HL-60/S4 treated with phorbol 12-myristate 13-acetate at 8.2 ng/mL for 4 days and 3 days (cell line): ENCODE data around the gene STK17A.
"Not testable (repeated sequence)": the region's sequence is repeated elsewhere in the genome, so short reads cannot be mapped to it uniquely, and the experiment has no call there.

ENCODE experiments used
- in situ Hi-C: fragments of 300-500 bp; cut with MboI; formaldehyde crosslinking; loops from 2 replicates; pipeline ENCODE4 v1.15.0; 2022; ENCODE audit warnings: low sequenced_read_pairs

Gene STK17A

DNA sequence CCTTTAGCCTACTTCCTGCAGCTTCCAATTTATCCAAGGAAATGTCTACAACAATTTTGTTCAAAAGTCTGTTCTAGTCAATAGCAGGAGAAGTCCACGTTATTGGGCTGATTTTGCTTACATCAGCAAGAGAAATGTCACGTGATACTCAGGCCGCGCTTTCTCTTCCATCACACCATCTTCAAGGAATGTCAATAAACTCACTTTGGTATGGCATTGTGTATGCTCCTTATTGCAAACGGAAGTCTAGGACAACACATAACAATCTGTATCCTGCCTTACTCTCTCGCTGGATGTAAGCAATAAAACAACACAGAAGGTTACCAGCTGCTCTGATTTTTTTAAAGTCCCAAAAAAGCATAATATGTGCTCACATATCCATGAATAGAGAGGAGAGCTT is 17.1 kb upstream of the STK17A start:
- in situ Hi-C loops, result no loop called here

DNA sequence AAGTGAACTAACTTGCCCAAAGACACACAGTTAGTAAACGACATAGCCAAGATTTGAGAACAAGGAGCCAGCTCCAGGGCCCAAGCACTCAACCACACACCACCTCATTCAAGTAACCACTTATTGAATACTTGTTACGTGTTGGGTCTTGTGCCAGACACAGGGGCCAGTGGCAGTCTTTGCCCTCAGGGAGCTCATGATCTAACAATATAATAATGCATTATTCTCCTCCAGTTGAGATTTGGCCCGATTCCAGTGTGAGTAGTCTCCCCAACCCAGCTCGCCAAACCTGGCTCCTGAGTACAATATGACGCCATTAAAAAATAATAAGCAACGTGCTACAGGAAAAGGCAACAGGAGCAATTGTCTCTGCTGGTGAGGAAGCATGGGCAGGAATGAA is 14.4 kb upstream of the STK17A start:
- in situ Hi-C loops, result no loop called here

DNA sequence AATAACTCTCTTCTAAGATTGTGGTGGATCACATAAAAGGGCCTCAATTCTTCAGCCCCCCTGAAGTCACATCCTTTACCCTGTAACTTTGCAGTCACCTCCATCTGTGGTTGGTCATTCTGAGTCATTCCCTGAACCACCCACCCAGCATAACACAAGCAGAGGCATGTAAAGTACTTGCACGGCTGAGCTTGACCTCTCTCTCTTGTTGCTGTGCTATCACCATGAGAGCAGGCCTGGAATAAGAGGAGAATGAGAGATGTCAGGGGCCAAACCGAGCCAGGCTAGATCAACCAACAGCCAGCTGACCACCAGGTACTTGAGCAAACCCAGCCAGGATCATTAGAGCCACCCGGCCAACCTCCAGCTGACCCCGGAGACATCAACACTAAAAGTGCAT is 13.5 kb upstream of the STK17A start:
- in situ Hi-C loops, result no loop called here

DNA sequence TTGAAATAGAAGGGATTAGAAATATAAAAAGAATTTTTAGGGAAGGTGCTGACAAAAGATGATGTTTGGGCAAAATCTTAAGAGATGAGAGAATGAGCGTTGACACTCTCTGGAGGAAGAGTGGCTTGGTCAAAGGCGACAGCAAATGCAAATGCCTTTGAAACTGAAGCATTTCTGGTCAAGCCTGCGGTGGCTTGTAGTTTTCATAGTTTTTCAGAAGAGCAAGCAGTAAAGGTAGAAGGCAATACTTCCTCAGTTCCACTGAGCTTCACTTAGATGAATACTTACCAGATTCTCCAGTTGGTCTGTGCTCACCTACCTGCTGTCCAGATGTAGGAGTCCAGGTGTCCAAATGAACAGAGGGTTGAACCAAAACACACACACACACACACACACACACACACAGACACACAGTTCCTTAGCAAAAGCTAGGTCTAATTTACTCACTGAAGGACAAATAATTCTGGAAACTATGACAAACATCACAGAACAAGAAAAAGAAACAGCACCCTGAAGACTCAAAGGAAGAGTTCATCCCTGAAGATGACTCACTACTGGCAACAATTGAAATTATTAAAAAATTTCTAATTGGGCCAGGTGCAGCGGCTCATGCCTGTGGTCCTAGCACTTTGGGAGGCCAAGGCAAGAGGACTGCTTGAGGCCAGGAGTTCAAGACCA is 12.1 kb upstream of the STK17A start:
- in situ Hi-C loops, result no loop called here

DNA sequence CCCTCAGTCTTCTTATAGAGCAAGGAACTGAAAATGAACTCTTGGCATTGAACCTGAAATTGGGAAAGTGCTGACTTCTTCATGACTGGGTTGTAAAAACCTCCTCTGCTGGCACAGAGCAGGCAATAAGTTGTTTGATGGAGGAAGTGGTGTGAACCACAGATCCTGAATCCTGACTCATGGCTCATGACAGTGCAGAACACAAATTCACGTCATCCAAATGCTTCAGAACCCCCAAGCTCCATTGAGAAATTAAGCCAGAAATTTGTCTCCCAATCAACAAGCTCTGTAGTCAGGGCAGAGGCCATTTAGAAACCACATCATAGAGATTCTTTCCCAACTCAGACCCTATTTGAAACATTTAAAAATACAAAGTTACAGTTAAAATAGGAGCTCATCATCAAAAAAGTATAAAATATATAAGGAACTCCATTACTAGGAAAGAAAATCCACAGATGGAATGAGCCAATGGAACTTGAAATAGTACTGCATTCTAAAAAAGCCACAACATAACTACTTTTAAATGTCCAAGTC is 10.3 kb upstream of the STK17A start:
- in situ Hi-C loops, result no loop called here

DNA sequence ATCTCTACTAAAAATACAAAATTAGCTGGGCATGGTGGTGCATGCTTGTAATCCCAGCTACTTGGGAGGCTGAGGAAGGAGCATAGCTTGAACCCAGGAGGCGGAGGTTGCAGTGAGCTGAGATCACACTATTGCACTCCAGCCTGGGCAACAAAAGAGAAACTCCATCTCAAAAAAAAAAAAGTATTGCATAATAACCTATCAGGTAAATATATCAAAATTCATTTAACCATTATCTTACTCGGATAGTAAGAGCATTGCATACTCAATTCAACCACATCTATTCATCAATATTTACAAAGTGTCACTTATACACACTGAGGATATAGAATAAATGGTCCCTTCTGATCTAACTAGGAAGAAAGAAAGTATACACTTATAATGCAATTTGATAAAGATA is 9.1 kb upstream of the STK17A start:
- in situ Hi-C loops, result not testable (repeated sequence)

DNA sequence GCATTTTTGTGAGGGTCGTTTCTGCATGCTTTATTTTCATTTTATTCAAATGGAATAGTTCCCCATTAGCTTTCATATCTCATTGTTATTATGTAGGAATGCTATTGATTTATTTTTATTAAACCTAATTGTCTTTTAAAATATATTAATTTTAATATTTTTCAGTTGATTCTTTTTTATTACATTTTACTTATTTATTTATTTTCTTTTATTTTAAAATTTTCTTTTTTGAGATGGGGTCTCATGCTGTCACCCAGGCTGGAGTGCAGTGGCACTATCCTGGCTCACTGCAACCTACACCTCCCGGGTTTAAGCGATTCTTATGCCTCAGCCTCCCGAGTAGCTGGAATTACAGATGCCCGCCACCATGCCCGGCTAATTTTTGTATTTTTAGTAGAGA is 7.4 kb upstream of the STK17A start:
- in situ Hi-C loops, result loop anchor here (25.0 kb wide), 1 partner anchor 137 kb away; no protein-coding TSS in a partner anchor

DNA sequence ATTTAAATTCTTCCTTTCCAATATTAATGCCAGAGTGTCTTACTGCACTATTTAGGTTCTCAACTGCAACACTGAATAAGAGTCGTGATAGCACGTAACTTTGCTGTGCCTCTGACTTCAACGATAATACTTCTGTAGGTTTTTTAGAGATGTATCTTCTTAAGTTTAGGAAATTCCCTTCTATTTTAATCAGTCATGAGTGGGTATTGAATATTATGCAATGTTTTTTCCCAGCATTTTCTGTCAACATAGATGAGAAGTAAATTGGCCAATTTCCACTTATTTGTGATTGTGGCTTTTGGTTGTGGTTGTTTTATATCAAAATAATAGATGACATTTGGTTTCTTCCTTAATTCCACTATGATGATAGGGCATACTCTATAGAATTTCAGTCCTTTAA is 6.7 kb upstream of the STK17A start:
- in situ Hi-C loops, result loop anchor here (25.0 kb wide), 1 partner anchor 136 kb away; no protein-coding TSS in a partner anchor

DNA sequence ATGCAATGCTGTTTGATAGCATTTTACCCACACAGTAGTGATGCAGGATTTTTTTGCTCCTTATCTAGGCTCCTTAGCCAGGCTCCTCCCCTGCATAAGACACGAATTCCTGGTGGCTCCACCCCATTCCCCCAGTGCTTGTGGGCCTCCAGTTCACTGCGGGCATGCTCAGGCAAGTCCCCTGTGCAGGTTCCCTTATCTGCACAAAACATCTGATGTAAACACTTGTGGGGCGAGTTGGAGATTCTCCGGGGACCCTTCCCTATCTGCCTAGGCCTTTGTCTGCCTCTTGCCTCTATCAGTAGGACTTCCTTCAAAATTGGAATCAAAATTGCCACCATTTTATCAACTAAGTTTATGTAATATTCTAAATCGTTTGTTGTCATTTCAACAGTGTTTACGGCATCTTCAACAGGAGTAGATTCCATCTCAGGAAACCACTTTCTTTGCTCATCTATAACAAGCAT is 5.4 kb upstream of the STK17A start:
- in situ Hi-C loops, result loop anchor here (25.0 kb wide), 1 partner anchor 135 kb away; no protein-coding TSS in a partner anchor

DNA sequence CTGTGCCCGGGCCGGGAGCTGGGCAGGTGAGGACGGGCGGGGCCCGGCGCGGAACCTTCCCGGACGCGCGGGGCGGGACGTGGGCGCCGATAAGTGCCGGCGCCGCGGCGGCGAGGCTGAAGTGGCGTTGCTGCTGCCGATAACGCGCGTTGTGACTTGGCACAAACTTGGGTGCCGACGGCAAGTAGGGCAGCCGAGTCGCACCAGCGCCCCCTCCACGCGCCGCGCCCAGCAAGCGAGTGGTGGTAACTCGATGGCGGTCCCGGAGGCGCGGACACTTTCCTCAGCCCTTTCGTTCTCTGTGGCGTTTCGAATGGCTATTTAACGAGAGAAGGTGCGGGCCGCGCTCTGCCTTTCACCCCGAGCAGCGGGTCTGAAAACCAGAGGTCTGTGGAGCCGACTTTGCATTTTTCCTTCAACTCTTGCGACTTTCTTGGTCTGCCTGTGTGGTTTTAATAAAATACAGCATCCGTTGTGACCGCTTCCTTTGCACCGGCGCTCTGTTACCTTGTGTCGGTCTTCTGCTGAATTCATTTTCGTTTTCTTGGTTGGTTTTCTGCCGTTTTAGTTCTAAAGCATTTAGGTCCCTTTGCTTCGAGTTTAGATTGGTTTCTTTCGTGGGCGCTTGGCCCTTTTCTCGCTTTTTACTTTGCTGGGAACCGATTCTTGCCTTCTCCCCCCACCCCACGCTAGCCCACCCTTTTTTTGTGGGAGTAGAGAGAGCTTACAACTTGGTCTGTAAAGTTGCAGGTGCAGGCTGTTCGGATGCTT is 701 bp downstream of the STK17A start:
- in situ Hi-C loops, result loop anchor here (25.0 kb wide), 1 partner anchor 129 kb away; no protein-coding TSS in a partner anchor

DNA sequence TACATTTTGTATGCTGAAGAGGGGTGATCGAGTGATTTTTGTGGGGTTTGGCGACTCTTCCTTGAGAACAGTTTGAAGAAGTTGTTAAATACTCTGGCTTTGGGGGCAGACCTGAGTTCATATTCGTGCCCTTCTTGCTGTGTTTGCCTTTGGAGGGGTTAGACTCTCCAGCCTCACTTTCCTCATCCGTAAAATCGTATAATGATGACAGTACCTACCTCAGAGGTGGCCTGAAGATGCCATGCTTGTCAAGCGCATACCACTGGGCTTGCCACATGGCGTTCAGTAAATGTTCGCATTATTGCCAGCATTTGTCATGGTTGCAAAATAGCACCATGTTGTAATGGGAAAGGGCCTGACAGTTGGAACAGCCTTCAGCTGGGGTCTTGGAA is 1.3 kb downstream of the STK17A start:
- in situ Hi-C loops, result loop anchor here (25.0 kb wide), 1 partner anchor 128 kb away; no protein-coding TSS in a partner anchor

DNA sequence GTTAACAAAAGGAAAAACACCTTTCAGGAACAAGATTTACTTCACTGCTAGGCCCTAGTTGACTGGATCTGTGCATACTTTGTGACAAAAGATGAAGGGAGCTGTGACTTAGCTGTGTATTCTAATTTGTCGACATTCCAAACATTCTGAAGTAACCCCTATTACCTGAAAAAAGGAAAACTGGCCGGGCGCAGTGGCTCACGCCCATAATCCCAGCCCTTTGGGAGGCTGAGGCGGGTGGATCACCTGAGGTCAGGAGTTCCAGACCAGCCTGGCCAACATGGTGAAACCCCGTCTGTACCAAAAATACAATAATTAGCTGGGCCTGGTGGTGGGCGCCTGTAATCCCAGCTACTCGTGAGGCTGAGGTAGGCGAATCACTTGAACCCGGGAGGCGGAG is 1.8 kb downstream of the STK17A start:
- in situ Hi-C loops, result loop anchor here (25.0 kb wide), 1 partner anchor 128 kb away; no protein-coding TSS in a partner anchor

DNA sequence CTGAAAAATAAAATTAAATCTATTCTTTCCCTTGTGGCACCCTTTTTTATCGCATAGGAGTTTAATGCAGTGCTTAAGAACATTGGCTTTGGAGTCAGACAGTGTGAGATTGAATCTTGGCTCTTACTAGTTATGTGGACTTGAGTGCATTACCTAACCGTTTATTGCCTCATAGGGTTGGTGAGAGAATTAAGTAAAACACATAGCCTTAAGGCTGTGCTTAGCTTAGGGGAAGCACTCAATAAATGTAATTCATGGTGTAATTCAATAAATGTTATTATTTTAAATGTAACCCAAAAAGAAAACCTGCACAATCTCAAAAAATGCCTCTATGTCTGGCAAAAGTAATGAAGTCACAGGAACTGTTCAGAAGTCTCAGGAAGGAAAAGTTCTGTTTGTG is 2.7 kb downstream of the STK17A start:
- in situ Hi-C loops, result loop anchor here (25.0 kb wide), 1 partner anchor 127 kb away; no protein-coding TSS in a partner anchor

DNA sequence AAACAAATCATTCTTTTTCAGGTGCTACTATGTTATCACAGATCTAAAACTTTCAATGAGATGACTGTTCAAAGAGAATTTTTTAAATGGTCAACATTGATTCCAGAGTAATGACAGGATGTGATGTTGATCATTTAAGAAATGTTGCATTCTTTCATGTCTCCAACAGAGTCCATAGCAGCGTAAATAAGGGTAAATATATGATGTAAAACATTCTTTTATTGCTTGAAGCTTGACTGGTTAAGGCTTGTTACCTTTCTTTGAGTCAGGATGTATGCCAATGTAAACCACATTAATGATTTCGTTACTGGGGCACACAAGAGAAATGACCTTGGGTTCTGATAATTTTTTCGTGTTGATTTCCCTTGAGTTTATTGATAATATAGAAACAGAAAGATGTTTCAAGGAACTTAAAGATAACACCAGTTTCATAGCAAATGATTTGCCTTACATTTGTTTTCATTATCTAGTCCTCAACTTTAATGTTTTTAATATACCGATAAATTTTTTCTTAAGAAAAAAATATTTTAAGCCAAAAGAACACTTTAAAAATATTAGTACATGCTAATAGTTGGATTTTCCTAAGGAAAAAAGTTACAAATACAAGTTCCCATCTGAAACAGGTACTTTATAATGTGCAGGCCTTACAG is 3.5 kb downstream of the STK17A start:
- in situ Hi-C loops, result loop anchor here (25.0 kb wide), 1 partner anchor 126 kb away; no protein-coding TSS in a partner anchor

DNA sequence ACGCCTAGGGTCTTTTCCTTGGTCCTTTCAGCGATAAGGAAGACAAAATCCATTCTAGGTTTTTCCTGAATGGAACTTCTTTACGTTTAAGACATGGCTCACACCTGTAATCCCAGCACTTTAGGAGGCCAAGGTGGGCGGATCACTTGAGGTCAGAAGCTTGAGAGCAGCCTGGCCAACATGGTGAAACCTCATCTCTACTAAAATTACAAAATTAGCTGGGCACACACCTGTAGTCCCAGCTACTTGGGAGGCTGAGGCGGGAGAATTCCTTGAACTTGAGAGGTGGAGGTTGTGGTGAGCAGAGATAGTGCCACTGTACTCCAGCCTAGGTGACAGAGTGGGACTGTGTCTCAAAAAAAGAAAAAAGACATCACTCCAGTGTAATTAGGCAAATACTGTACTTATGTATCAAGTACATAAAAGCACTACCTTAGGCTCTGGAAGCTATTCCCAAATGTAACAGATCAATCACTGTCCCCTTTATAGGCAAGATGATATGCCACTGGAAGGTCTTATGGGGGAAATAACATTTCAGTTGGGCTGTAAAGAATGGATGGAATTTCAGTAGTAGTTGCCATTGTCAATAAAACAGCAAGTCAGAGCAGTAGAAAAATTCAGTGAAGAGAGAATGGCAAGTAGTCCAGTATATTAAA is 5.7 kb downstream of the STK17A start:
- in situ Hi-C loops, result loop anchor here (25.0 kb wide), 1 partner anchor 124 kb away; no protein-coding TSS in a partner anchor

DNA sequence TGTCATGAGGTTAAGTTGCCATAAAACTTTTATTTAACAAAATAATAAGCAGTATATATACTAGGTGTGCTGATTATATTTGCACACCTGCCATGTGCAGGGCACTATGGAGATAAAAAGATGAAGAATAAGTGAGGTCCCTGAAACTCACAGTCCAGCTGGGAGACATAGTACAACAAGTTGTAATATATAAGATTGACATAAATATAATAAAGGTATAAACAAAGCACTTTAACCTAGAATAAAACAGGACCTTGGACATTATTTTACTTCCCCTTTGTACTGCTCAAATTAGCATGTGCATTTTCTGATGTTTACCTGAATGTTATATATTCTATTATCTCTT is 6.2 kb downstream of the STK17A start:
- in situ Hi-C loops, result loop anchor here (25.0 kb wide), 1 partner anchor 123 kb away; no protein-coding TSS in a partner anchor

DNA sequence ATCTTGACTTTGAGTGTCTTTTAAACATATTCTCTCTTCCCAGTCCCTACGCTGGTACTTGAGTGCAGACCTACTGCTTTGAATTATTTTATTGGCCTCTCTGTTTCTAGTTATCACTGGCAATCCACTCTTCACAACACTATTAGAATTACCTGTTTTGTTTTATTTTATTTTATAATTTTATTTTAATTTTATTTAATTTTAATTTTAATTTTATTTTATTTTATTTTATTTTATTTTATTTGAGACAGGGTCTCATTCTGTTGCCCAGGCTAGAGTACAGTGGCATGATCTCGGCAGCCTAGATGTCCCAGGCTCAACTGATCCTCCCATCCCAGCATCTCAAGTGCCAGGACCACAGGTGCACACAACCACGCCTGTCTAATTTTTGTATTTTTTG is 6.8 kb downstream of the STK17A start:
- in situ Hi-C loops, result loop anchor here (25.0 kb wide), 1 partner anchor 123 kb away; no protein-coding TSS in a partner anchor

DNA sequence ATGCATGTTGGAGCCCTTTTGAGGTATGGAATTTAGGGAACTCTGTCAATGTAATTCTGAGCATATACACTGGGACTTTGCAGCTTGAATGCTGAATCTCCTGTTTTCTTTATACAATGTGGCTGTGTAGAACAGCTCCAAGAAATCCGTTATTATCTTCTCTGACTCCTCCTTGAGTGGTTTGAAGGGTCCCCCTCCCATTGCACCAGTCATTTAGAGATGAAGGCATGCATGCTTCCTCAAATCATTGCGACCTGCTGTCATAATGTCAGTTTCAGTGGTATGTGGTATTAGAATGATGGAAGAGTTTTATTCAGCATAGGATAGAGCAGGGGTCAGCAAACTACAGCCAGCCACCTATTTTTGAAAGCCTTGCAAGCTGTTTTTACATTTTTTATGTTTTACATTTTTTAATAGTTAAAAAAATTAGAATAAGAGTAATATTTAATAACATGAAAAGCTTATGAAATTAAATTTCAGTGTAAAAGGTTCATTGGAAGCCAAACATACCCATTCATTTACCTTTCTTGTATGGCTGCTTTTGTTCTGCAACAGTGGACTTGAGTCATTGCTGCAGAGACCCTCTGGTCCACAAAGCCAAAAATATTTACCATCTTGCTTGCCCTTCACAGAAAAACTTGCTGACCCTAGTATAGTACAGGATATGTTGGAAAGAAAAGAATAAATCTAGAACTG is 8.1 kb downstream of the STK17A start:
- in situ Hi-C loops, result loop anchor here (25.0 kb wide), 1 partner anchor 121 kb away; no protein-coding TSS in a partner anchor

DNA sequence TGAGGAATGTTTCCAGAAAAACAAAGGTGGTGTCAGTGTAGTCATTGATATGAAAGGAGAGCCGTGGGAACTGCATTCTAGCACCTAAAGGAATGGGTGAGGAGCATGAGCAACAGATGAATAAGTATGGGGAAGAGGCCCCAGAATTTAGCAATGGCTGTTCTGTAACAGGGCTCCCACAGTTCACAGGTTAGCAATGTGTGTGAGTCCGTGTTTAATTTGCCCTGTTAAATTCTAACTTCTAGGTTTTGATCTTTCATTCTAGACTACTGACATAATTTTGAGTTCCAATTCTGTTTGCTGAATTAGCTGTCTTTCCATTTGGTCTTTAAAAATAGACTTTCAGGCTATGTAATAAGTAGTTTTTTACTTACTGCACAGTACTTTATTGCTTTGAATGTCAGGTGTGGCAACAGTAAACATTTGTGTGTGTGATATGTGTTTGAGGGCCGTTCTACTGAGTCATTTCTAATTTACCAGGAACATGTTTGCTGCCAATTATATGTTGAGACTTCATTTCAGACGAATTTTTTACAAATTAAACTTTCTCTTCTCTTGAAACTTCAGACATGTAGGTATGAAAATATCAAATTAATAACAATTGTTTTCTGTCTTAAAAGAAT is 8.8 kb downstream of the STK17A start:
- in situ Hi-C loops, result loop anchor here (25.0 kb wide), 1 partner anchor 121 kb away; no protein-coding TSS in a partner anchor
